Breast epithelium (tissue), 3 donors: ENCODE data around the gene MTOR.

Experiments
- CTCF ChIP-seq, 3 donors: fragments of 450-650 bp; IDR thresholded peaks; one replicate each; pipeline ENCODE4 v1.5.1; 2016 to 2017; ENCODE audit warnings: antibody characterized with exemption in 3 of 3, mild to moderate bottlenecking in 3 of 3, moderate library complexity in 3 of 3
- POLR2A ChIP-seq: fragments of 450-650 bp; IDR thresholded peaks from one replicate; pipeline ENCODE4 v1.6.1; 2016; ENCODE audit warnings: antibody characterized with exemption, mild to moderate bottlenecking, moderate library complexity
- POLR2AphosphoS5 ChIP-seq, 3 donors: sonication (generic); formaldehyde crosslinking; IDR thresholded peaks; one replicate each; pipeline ENCODE4 v1.6.1; 2017; ENCODE audit warnings: antibody characterized with exemption in 3 of 3

DNA sequence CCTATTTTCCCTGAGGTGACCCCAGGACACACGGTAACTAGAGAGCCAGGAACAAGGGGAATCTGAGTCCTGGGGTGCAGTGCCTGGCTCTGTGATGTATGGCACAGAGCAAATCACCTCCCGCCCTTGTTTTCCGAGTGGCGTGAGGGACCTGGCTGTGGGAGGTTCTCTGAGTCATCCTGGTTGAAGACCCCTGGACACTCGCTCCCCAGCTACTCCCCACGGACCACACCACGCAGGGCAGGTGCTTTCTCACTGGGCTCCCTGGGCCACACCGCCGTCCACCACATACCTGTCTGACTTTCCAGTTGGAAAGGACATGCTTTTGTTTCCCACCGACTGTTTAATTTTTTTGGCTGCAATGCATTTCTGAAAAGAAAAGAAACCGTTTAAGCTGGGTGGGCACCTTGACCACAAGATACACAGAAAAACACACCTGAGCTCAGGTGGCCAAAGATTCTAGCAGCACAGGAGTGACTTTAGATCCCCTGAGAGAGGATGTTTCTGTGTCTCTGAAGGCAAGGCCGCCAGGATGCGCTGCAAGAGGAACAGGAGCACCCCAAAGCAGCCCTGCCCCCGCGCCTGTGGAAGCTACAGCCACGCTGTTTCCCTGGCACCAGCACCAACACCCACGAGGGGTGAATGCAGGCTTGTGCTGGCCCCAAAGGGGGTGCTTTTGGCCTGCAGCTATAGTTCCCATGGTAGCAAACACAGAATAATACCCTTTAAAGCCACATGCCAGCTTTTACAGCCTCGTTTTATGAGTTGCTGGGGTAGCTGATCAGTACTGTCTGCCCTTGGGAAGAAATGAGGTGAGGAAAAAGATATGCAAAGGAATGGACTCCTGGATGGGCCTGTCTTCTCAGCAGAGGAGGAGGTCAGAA lies 194.4 kb downstream of the MTOR start:
- TF ChIP-seq CTCF (IDR thresholded peaks at IDR 0.05) (no peak), POLR2A (no peak), POLR2AphosphoS5 (IDR thresholded peaks at IDR 0.05) (no peak)
